ENCODE results near the gene OR1I1.

DNA sequence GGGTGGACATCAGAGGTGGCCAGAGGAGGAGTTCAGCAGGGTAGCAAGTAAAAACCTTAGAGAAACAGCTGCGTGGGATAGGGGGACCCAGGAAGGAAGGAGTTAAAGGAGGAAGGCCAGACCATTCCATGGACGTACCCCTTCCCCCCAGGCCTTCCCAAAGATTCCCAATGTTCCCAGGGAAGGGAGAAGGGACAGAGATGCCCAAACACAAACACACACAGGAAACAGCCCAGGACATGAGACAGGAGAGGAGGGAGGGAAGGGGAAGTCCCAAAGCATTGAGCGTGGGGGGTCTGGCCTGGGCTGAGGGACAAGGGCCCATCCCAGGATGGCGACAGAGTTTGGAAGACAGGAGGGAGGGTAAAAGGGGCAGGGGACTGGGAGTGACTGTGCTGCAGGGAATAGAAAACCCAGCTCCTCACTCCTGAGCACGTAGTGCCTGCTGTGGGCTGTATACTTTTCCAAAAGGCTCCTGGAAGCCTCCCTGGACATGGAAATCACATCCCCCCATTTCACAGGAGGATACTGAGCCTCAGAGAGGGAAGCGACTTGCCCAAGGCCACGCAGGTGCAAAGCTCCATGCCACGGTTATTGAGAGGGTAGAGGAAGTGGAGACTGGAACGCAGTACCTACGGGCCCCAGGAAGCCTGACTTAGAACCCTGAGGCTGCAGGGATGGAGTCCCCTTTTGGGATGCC, 26.3 kb downstream of the OR1I1 start:
- TF ChIP-seq, protein P1, sequence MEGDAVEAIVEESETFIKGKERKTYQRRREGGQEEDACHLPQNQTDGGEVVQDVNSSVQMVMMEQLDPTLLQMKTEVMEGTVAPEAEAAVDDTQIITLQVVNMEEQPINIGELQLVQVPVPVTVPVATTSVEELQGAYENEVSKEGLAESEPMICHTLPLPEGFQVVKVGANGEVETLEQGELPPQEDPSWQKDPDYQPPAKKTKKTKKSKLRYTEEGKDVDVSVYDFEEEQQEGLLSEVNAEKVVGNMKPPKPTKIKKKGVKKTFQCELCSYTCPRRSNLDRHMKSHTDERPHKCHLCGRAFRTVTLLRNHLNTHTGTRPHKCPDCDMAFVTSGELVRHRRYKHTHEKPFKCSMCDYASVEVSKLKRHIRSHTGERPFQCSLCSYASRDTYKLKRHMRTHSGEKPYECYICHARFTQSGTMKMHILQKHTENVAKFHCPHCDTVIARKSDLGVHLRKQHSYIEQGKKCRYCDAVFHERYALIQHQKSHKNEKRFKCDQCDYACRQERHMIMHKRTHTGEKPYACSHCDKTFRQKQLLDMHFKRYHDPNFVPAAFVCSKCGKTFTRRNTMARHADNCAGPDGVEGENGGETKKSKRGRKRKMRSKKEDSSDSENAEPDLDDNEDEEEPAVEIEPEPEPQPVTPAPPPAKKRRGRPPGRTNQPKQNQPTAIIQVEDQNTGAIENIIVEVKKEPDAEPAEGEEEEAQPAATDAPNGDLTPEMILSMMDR (IDR thresholded peaks at IDR 0.05), result no peak
- TF ChIP-seq POLR2AphosphoS5 (IDR thresholded peaks at IDR 0.05) (no peak), EP300 (IDR thresholded peaks at IDR 0.05) (no peak), POLR2A (IDR thresholded peaks at IDR 0.05; ENCODE audit: low read depth) (no peak)
